ENCODE data around the gene COL1A2.

GRCh38 chr7:94418851-94419250 lies 24.2 kb downstream of the COL1A2 start:
- TF ChIP-seq POLR2A (IDR thresholded peaks at IDR 0.05; ENCODE audit: low read depth, low read length) (no peak), POLR2AphosphoS5 (IDR thresholded peaks at IDR 0.05; ENCODE audit: low read depth, low read length) (no peak), TAF1 (IDR thresholded peaks at IDR 0.05; ENCODE audit: borderline replicate concordance, low read depth, low read length) (no peak)
